IMR-90 (cell line): ENCODE data around the gene SLC4A7. TPM values are rescaled to one million over a fixed set of nuclear protein-coding genes. Genes with fewer than 3 reads are reported as not detected.

Experiments used
- ATAC-seq: fragments of 200-7000 bp; cut with Tn5 transposase; 2 replicates; pipeline ENCODE4 v1.9.1; 2020; ENCODE audit warnings: low read depth, mild to moderate bottlenecking, moderate library complexity
- BruUV-seq: library from RNA; stranded (reverse); fragments of 400-500 nt; replicated peaks from 2 replicates; lab custom pipeline; 2021; lab: Mats Ljungman, UMichigan
- CTCF ChIA-PET: fragments of 300-600 bp; formaldehyde crosslinking; extraction: SDS; loops from one replicate; lab custom pipeline; 2021; ENCODE audit warnings: antibody characterized with exemption; lab: Yijun Ruan, JAX
- POLR2A ChIA-PET: fragments of 300-600 bp; sonication (Branson Sonifier 250); formaldehyde crosslinking; loops from one replicate; lab custom pipeline; 2022; ENCODE audit warnings: antibody characterized with exemption; ENCODE audit not compliant: unreplicated experiment; lab: Charles Lee
- DNase-seq: peaks from one replicate; pipeline ENCODE4 v3.0.0; 2013
- H2AFZ ChIP-seq: replicated peaks from 2 replicates; pipeline ENCODE3; 2013; ENCODE audit warnings: low read length, mild to moderate bottlenecking; ENCODE audit not compliant: poor library complexity
- H2AK5ac ChIP-seq: 2 replicates; pipeline ENCODE4 v1.6.1; 2013; ENCODE audit warnings: low read depth, low read length, inconsistent platforms
- H2AK9ac ChIP-seq: replicated peaks from 2 replicates; pipeline ENCODE3; 2013; ENCODE audit warnings: mild to moderate bottlenecking, low read depth, low read length, moderate library complexity; ENCODE audit not compliant: poor library complexity
- H2BK120ac ChIP-seq: 2 replicates; pipeline ENCODE4 v1.6.1; 2013; ENCODE audit warnings: low read depth, low read length, inconsistent platforms
- H2BK15ac ChIP-seq: 3 replicates; pipeline ENCODE4 v1.6.1; 2013; ENCODE audit warnings: low read depth, low read length, inconsistent platforms
- H2BK20ac ChIP-seq: 2 replicates; pipeline ENCODE4 v1.6.1; 2013; ENCODE audit warnings: low read depth, mild to moderate bottlenecking, inconsistent platforms, low read length, moderate library complexity
- H2BK5ac ChIP-seq: 2 replicates; pipeline ENCODE4 v1.6.1; 2013; ENCODE audit warnings: mild to moderate bottlenecking, low read depth, low read length, inconsistent platforms; ENCODE audit not compliant: poor library complexity, severe bottlenecking
- H3K14ac ChIP-seq: replicated peaks from 2 replicates; pipeline ENCODE4 v1.6.1; 2013; ENCODE audit warnings: low read depth, low read length, inconsistent platforms
- H3K18ac ChIP-seq: 2 replicates; pipeline ENCODE4 v1.6.1; 2013; ENCODE audit warnings: low read depth, low read length, control low read depth
- H3K23ac ChIP-seq: 2 replicates; pipeline ENCODE4 v1.6.1; 2013; ENCODE audit warnings: low read depth, low read length, inconsistent platforms
- H3K27ac ChIP-seq: 2 replicates; pipeline ENCODE4 v1.5.1; 2013; ENCODE audit warnings: mild to moderate bottlenecking, control low read depth, low read length; ENCODE audit not compliant: insufficient read depth
- H3K27me3 ChIP-seq: 2 replicates; pipeline ENCODE4 v1.6.1; 2013; ENCODE audit warnings: low read length; ENCODE audit not compliant: control insufficient read depth, insufficient read depth
- H3K36me3 ChIP-seq: 2 replicates; pipeline ENCODE4 v1.6.1; 2013; ENCODE audit warnings: low read length, mixed read lengths; ENCODE audit not compliant: control insufficient read depth, insufficient read depth
- H3K4ac ChIP-seq: 2 replicates; pipeline ENCODE4 v1.6.1; 2013; ENCODE audit warnings: low read depth, low read length, inconsistent platforms
- H3K4me1 ChIP-seq: 2 replicates; pipeline ENCODE4 v1.6.1; 2013; ENCODE audit warnings: low read length, mixed read lengths; ENCODE audit not compliant: control insufficient read depth, insufficient read depth
- H3K4me2 ChIP-seq: 2 replicates; pipeline ENCODE4 v1.6.1; 2013; ENCODE audit warnings: low read depth, mild to moderate bottlenecking, control low read depth, low read length, moderate library complexity
- H3K4me3 ChIP-seq: 2 replicates; pipeline ENCODE4 v1.5.1; 2013; ENCODE audit warnings: low read depth, mild to moderate bottlenecking, control low read depth, low read length, moderate library complexity; ENCODE audit not compliant: insufficient read depth
- H3K56ac ChIP-seq: 2 replicates; pipeline ENCODE4 v1.6.1; 2013; ENCODE audit warnings: low read length, inconsistent platforms; ENCODE audit not compliant: insufficient read depth; ENCODE audit errors: extremely low read depth
- H3K79me1 ChIP-seq, 2 experiments: 2 replicates each; pipeline ENCODE4 v1.6.1; 2013; ENCODE audit warnings: low read length in 2 of 2, inconsistent platforms in 1 of 2, low read depth in 1 of 2
- H3K9ac ChIP-seq: 2 replicates; pipeline ENCODE4 v1.6.1; 2013; ENCODE audit warnings: low read depth, low read length, control low read depth
- H3K9me1 ChIP-seq: 2 replicates; pipeline ENCODE4 v1.6.1; 2013; ENCODE audit warnings: low read length, inconsistent platforms; ENCODE audit not compliant: insufficient read depth
- H3K9me3 ChIP-seq: 2 replicates; pipeline ENCODE4 v1.6.1; 2013; ENCODE audit warnings: low read length; ENCODE audit not compliant: control insufficient read depth, insufficient read depth
- H4K20me1 ChIP-seq: 2 replicates; pipeline ENCODE4 v1.6.1; 2013; ENCODE audit warnings: low read length, inconsistent platforms; ENCODE audit not compliant: insufficient read depth
- H4K5ac ChIP-seq: 2 replicates; pipeline ENCODE4 v1.6.1; 2013; ENCODE audit warnings: mild to moderate bottlenecking, low read depth, low read length, control low read depth
- H4K8ac ChIP-seq, 2 experiments: 2 replicates each; pipeline ENCODE4 v1.6.1; 2013; ENCODE audit warnings: low read depth in 2 of 2, low read length in 2 of 2, control low read depth in 1 of 2, inconsistent platforms in 1 of 2
- H4K91ac ChIP-seq: 2 replicates; pipeline ENCODE4 v1.6.1; 2013; ENCODE audit warnings: low read depth, low read length, inconsistent platforms; ENCODE audit not compliant: insufficient read depth
- BHLHE40 ChIP-seq: fragments of 150-350 bp; IDR thresholded peaks from 2 replicates; pipeline ENCODE4 v1.6.1; 2016; ENCODE audit warnings: mild to moderate bottlenecking, low read depth, low read length
- CEBPB ChIP-seq: IDR thresholded peaks from 2 replicates; pipeline ENCODE4 v1.6.1; 2012; ENCODE audit warnings: low read depth, low read length, improper control_type of control experiment
- CHD1 ChIP-seq: IDR thresholded peaks from 2 replicates; pipeline ENCODE4 v1.6.1; 2012; ENCODE audit warnings: low read depth, low read length, improper control_type of control experiment
- CTCF ChIP-seq: conservative IDR thresholded peaks from 2 replicates; pipeline ENCODE4 v1.5.1; 2012; ENCODE audit warnings: mild to moderate bottlenecking, low read depth, low read length, improper control_type of control experiment
- ELK1 ChIP-seq: fragments of 150-350 bp; IDR thresholded peaks from 2 replicates; pipeline ENCODE4 v1.6.1; 2016; ENCODE audit warnings: low read depth, mild to moderate bottlenecking, low read length, moderate library complexity, borderline replicate concordance
- FOS ChIP-seq: fragments of 150-350 bp; IDR thresholded peaks from 2 replicates; pipeline ENCODE4 v1.6.1; 2016; ENCODE audit warnings: low read depth, low read length
- MAFK ChIP-seq: IDR thresholded peaks from 2 replicates; pipeline ENCODE4 v1.6.1; 2012; ENCODE audit warnings: low read depth, low read length, improper control_type of control experiment
- MAZ ChIP-seq: IDR thresholded peaks from 2 replicates; pipeline ENCODE4 v1.6.1; 2012; ENCODE audit warnings: low read depth, mild to moderate bottlenecking, low read length, improper control_type of control experiment, moderate library complexity, borderline replicate concordance
- MXI1 ChIP-seq: IDR thresholded peaks from 2 replicates; pipeline ENCODE4 v1.6.1; 2012; ENCODE audit warnings: low read depth, mild to moderate bottlenecking, low read length, moderate library complexity, borderline replicate concordance
- NFE2L2 ChIP-seq: fragments of 150-350 bp; IDR thresholded peaks from 2 replicates; pipeline ENCODE4 v1.6.1; 2016; ENCODE audit warnings: low read depth, mild to moderate bottlenecking, low read length
- POLR2A ChIP-seq: IDR thresholded peaks from 2 replicates; pipeline ENCODE4 v1.6.1; 2012; ENCODE audit warnings: mild to moderate bottlenecking, low read depth, low read length
- RAD21 ChIP-seq: IDR thresholded peaks from 2 replicates; pipeline ENCODE4 v1.6.1; 2012; ENCODE audit warnings: low read length, improper control_type of control experiment
- RFX5 ChIP-seq: IDR thresholded peaks from 2 replicates; pipeline ENCODE4 v1.8.0; 2012; ENCODE audit warnings: low read depth, mild to moderate bottlenecking, low read length, moderate library complexity
- SMC3 ChIP-seq: fragments of 150-350 bp; IDR thresholded peaks from 2 replicates; pipeline ENCODE4 v1.6.1; 2016; ENCODE audit warnings: low read depth, mild to moderate bottlenecking, antibody characterized with exemption, low read length, moderate library complexity
- USF2 ChIP-seq: fragments of 150-350 bp; IDR thresholded peaks from 2 replicates; pipeline ENCODE4 v1.6.1; 2017; ENCODE audit warnings: mild to moderate bottlenecking, antibody characterized with exemption, low read length, low read depth
- WGBS, 2 experiments: methylation state at CpG; one replicate each; pipeline versions ENCODE4 v1.1.5 to v1.1.7; 2013; ENCODE audit warnings: missing lambda C conversion rate in 2 of 2; ENCODE audit not compliant: insufficient read length in 1 of 2; ENCODE audit errors: extremely low coverage in 2 of 2; 5-methylcytosine and 5-hydroxymethylcytosine counted together
- dilution Hi-C: fragments of 300-500 bp; cut with HindIII; formaldehyde crosslinking; loops from one replicate; pipeline ENCODE4 v1.14.3; 2018; ENCODE audit warnings: low sequenced_read_pairs; ENCODE audit not compliant: unreplicated experiment
- in situ Hi-C: fragments of 300-500 bp; cut with MboI; formaldehyde crosslinking; loops from 3 replicates; pipeline ENCODE4 v1.14.3; 2019; ENCODE audit warnings: low sequenced_read_pairs, inconsistent platforms, mixed read lengths
- intact Hi-C: fragments of 100-400 bp; cut with micrococcal nuclease; formaldehyde crosslinking; loops from 2 replicates; pipeline ENCODE4 v1.10.0; 2022
- polyA plus RNA-seq, 3 experiments: library from polyadenylated mRNA; depleted of rRNA; stranded (reverse); fragments of >200 nt; gene quantifications; 2 replicates each; pipeline ENCODE4 v1.2.3, GENCODE V29; 2012; ENCODE audit warnings: low replicate concordance in 1 of 3
- total RNA-seq: library from RNA; depleted of rRNA; stranded (reverse); fragments of >200 nt; gene quantifications from 2 replicates; pipeline ENCODE4 v1.2.3, GENCODE V29; 2012

Gene SLC4A7
- total and polyA plus RNA-seq, 2 of the 4 experiments (the other 2 are of a cell fraction) = 17.7 to 50.4 TPM

GRCh38 chr3:27344192-27344591 lies 140.0 kb downstream of the SLC4A7 start:
- H4K91ac ChIP-seq = no peak overlapping the region
- H3K79me1 ChIP-seq = no peaks in the 10 kb centered on the region
- BruUV-seq = no TSS peak
- no peak overlapping the region for H3K4me3 ChIP-seq
- no CpG with 5 or more reads among the region's 3 CpGs for whole genome bisulfite sequencing, 2 experiments
- H4K5ac ChIP-seq = no peak overlapping the region
- in situ Hi-C loops = no loop called here
- H3K9me3 ChIP-seq = no peaks in the 10 kb centered on the region
- H2BK20ac ChIP-seq = no peak overlapping the region
- no peak overlapping the region for H3K23ac ChIP-seq
- no peak overlapping the region for H2AFZ ChIP-seq
- DNase-seq (no peak), ATAC-seq (no peak)
- no peak overlapping the region for H3K56ac ChIP-seq
- no peak overlapping the region for H3K4me2 ChIP-seq
- H2BK5ac ChIP-seq = no peak overlapping the region
- H2BK15ac ChIP-seq = no peak overlapping the region
- H2AK5ac ChIP-seq = no peak overlapping the region
- CTCF ChIA-PET = no interaction called here
- no peak overlapping the region for H2AK9ac ChIP-seq
- POLR2A ChIA-PET = no interaction called here
- no peaks in the 10 kb centered on the region for H3K4me1 ChIP-seq
- TF ChIP-seq SMC3 (no peak), ELK1 (no peak), MAZ (no peak), CTCF (no peak), CHD1 (no peak), FOS (no peak), MXI1 (no peak), RFX5 (no peak), MAFK (no peak), RAD21 (no peak), USF2 (no peak), POLR2A (no peak), NFE2L2 (no peak), CEBPB (no peak), BHLHE40 (no peak)
- H3K27ac ChIP-seq = no peak overlapping the region
- H3K9ac ChIP-seq = no peak overlapping the region
- no peak overlapping the region for H2BK120ac ChIP-seq
- intact Hi-C loops = no loop called here
- H3K9me1 ChIP-seq = no peaks in the 10 kb centered on the region; the same call in 1 of the 2 replicates
- no peaks in the 10 kb centered on the region for H3K27me3 ChIP-seq
- H4K20me1 ChIP-seq = no peaks in the 10 kb centered on the region
- no peak overlapping the region for H3K4ac ChIP-seq
- dilution Hi-C loops = no loop called here
- H4K8ac ChIP-seq = no peak overlapping the region
- peaks cover 1% of the 10 kb centered on the region; the same call in 1 of the 2 replicates for H3K36me3 ChIP-seq
- H3K18ac ChIP-seq = no peak overlapping the region
- no peak overlapping the region for H3K14ac ChIP-seq
